ENCODE results near the gene MSN. TPM values are rescaled to one million over a fixed set of nuclear protein-coding genes. Genes with fewer than 3 reads are reported as not detected.

Gene MSN
- 151 TPM for polyA plus RNA-seq (2012; ENCODE audit: insufficient read length, low read depth)

- TF ChIP-seq SIN3A (IDR thresholded peaks at IDR 0.05; ENCODE audit: borderline replicate concordance, insufficient read depth, low read length), result no peak
- TF ChIP-seq REST (IDR thresholded peaks at IDR 0.05; ENCODE audit: insufficient read depth in 1 of 2, low read depth in 2 of 2, low read length in 2 of 2), result no peak
- TF ChIP-seq POLR2AphosphoS5 (IDR thresholded peaks at IDR 0.05; ENCODE audit: low read depth, low read length), result peak; percentile 44; the same call in 1 of the 2 replicates
- peak; percentile 17 for TF ChIP-seq FOXP2 (optimal IDR thresholded peaks at IDR 0.05; ENCODE audit: borderline replicate concordance, extremely low read depth, extremely low read length, insufficient read depth)
- TF ChIP-seq TAF1 (IDR thresholded peaks at IDR 0.05; ENCODE audit: borderline replicate concordance, insufficient read depth, low read length), result peak; percentile 41; the same call in 1 of the 2 replicates
These were observed at the start of gene MSN for GRCh38 chrX:65667503-65668376. MSN (plus strand) TSS chrX:65667654; CDS start chrX:65667842, 188 bp downstream.

- TF ChIP-seq POLR2AphosphoS5 (IDR thresholded peaks at IDR 0.05; ENCODE audit: low read depth, low read length) (no peak), REST (IDR thresholded peaks at IDR 0.05; ENCODE audit: insufficient read depth in 1 of 2, low read depth in 2 of 2, low read length in 2 of 2) (no peak), TAF1 (IDR thresholded peaks at IDR 0.05; ENCODE audit: borderline replicate concordance, insufficient read depth, low read length) (no peak), SIN3A (IDR thresholded peaks at IDR 0.05; ENCODE audit: borderline replicate concordance, insufficient read depth, low read length) (no peak), FOXP2 (optimal IDR thresholded peaks at IDR 0.05; ENCODE audit: borderline replicate concordance, extremely low read depth, extremely low read length, insufficient read depth) (no peak)
These were observed 36.7 kb upstream of the MSN start for GRCh38 chrX:65630771-65631170.

- no peak for TF ChIP-seq FOXP2 (optimal IDR thresholded peaks at IDR 0.05; ENCODE audit: borderline replicate concordance, extremely low read depth, extremely low read length, insufficient read depth)
- TF ChIP-seq POLR2AphosphoS5 (IDR thresholded peaks at IDR 0.05; ENCODE audit: low read depth, low read length), result no peak
- no peak for TF ChIP-seq REST (IDR thresholded peaks at IDR 0.05; ENCODE audit: insufficient read depth in 1 of 2, low read depth in 2 of 2, low read length in 2 of 2)
- TF ChIP-seq SIN3A (IDR thresholded peaks at IDR 0.05; ENCODE audit: borderline replicate concordance, insufficient read depth, low read length), result no peak
- no peak for TF ChIP-seq TAF1 (IDR thresholded peaks at IDR 0.05; ENCODE audit: borderline replicate concordance, insufficient read depth, low read length)
These were observed 33.6 kb upstream of the MSN start for GRCh38 chrX:65633826-65634225.

GRCh38 chrX:65634732-65635131 is 32.7 kb upstream of the MSN start:
- TF ChIP-seq POLR2AphosphoS5 (IDR thresholded peaks at IDR 0.05; ENCODE audit: low read depth, low read length), result no peak
- no peak for TF ChIP-seq SIN3A (IDR thresholded peaks at IDR 0.05; ENCODE audit: borderline replicate concordance, insufficient read depth, low read length)
- no peak for TF ChIP-seq REST (IDR thresholded peaks at IDR 0.05; ENCODE audit: insufficient read depth in 1 of 2, low read depth in 2 of 2, low read length in 2 of 2)
- no peak for TF ChIP-seq FOXP2 (optimal IDR thresholded peaks at IDR 0.05; ENCODE audit: borderline replicate concordance, extremely low read depth, extremely low read length, insufficient read depth)
- TF ChIP-seq TAF1 (IDR thresholded peaks at IDR 0.05; ENCODE audit: borderline replicate concordance, insufficient read depth, low read length), result no peak

Data from PFSK-1 (cell line).